ENCODE data around the gene HVCN1.
"Not testable (repeated sequence)": the region's sequence is repeated elsewhere in the genome, so short reads cannot be mapped to it uniquely, and the experiment has no call there.

HVCN1 gene

GRCh38 chr12:110661337-110661972, 27.5 kb downstream of the HVCN1 start:
- DNase-seq = no peak

DNA sequence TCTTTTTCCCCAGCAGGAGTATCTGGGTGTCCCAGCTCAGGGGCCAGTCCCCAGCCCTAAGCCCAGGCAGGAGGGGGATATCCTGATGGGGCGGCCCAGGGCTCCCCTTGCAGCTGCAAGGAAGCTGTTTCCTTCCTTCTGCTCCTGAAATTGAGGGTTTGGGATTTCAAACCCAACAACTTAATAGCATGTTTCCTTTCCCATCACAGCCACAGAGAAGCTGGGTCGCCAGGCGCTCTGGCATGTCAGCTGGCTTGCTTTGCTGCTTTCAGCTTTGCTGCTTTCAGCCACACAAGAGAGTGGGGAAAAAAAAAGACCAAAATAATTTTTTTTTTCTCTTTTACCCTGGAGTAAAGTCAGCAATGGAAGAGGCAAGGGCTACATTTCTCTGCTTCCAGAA, 30.0 kb downstream of the HVCN1 start:
- no peak for DNase-seq

GRCh38 chr12:110658242-110658641, 30.7 kb downstream of the HVCN1 start:
- no peak for DNase-seq

- DNase-seq = no peak
These were observed 31.2 kb downstream of the HVCN1 start for GRCh38 chr12:110657747-110658146.

DNA sequence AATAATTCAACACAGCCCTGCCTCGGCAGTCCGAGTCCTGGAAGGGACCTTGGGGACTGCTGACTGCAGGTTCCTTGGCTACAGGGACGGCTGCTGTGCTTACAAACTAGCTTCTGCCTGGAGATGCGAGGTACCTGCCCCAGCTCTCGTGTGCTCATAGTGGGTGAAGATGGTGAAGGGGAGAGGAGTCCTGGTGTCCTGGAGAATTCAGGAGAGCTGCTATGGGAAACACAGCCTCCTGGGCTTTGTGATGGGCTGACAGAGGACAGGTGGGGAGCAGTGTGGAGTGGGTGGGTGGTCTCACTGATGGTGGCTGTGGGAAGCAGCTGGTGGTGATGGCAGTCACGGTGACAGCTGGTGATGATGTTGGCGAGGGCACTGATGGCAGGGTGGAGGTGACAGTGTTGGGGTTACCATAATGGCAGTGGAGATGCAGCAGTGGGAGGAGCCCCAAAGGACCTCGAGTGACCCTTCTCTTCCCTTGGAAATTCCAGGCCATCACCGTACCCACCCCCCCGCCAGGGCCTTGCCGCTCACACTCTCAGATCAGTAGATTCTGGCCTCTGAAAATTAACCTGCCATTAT, 32.8 kb downstream of the HVCN1 start:
- peak; percentile 49 for DNase-seq

GRCh38 chr12:110654238-110654637, 34.7 kb downstream of the HVCN1 start:
- DNase-seq = not testable (repeated sequence)

DNA sequence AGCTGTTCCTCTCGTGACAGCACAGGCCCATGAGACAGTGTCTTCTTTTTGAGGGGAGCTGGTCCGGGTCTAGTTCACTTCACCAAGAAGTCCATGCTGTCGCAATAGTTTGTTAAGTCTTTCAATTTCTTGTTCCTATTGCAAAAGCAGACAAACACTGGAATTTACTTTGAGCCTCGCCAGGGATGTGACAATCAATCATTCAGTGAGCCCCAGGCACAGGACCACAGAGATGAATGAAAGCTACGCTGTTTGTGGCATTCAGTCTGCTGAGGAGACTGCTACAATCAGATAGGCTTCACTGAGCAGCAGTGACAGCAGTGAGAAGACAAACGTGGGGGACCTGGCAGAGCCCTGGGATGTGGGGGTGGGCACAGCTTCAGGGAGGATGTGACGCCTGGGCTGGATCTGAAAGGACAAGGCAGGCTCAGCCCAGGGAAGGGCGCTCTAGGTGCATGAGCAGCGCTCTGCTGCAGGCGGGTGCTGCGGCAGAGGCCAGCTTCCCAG, 39.5 kb downstream of the HVCN1 start:
- DNase-seq = no peak

GRCh38 chr12:110647631-110648040, 41.3 kb downstream of the HVCN1 start:
- no peak for DNase-seq

- peak; percentile 53 for DNase-seq
These were observed 47.4 kb downstream of the HVCN1 start for GRCh38 chr12:110641521-110641920.

DNA sequence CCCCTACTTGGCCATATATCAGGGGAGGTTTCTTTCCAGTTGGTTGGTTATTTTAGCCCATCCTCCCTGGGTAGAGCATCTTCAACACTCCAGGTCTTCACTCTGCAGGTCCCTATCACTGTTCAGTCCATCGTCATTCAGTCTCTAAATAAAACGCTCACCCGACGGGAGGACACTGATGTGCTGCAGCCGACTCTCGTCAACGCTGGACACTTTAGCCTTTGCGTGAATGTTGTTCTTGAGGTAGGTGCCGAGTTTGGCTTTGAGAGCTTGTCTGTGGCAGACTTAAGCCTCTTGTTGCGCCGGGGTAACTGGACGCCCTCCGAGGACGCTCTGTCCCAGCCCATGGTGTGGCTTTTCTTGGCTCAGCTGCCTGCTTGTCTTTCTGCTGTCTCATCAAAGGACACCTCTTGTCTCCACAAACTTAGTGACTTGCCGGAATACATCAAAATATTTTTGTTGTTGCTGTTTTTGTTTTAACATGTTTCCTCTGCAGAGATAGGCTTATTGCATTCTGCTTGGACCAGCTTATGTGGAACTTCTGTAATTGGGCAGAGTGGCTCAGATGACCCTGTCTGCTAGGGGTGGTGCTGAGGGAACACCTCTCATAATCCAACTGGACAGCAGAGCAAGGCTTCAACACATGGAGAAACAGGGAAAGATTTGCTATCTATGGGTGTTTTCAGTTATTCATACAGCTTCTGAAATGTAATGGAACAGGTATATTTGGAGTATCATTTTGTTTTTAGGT, 48.5 kb downstream of the HVCN1 start:
- no peak for DNase-seq

DNA sequence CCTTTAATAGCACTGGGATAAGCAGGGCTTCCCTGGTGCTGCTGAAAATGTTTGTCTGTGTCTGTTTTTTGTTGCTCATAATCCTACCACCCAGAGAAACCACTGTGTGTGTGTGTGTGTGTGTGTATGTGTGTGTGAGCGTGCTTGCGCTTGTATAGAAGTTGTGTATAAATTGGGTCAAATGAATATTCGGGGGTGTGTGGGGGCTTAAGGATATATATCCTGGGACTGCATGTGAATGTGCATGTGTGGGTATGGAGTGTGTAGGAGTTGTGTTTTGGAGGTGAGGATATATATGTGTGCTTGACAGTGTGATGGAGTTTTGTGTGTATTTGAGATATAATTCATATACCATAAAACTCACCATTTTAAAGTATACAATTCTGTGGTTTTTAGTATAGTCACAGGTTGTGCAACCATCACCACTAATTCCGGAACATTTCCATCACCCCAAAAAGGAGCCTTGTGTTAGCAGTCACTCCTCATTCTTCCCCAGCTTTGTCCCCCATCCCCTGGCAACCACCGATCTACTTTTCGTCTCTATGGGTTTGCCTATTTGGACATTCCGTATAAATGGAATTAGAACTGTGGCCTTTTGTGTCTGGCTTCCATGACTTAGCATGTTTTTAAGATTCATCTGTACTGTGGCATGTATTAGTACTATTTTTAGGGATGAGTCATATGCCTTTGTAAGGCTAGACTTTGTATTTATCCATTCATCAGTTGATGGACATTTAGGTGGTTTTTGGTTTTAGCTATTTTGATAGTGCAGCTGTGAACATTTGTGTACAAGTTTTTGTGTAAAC, 49.4 kb downstream of the HVCN1 start:
- DNase-seq = no peak

GRCh38 chr12:110638796-110639195, 50.1 kb downstream of the HVCN1 start:
- no peak for DNase-seq

DNA sequence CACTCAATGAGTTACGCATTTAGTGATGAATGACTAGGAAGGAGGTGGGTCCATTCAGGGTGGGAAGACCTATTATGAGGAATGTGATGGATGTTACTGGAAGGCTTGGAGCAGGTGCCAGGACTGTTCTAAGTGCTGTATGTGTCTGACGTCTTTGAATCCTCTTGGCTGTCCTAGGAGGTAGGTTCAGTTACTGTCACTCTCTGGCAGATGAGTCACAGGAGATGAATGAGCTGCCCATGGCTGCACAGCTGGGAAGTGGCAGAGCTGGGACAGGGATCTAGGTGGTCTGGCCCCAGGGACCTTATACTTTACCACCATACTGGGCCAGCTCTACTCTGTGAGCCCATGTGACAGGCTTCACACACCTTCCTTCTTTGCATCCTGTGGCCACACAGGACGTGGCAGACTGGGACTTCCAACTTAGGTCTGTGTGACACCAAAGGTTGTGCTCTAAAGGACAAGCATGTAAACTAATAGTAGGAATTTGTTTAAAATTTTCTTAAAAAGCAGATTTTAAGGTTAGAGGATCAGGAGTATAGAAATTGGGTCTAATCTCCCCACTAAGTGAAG, 51.0 kb downstream of the HVCN1 start:
- no peak for DNase-seq

DNA sequence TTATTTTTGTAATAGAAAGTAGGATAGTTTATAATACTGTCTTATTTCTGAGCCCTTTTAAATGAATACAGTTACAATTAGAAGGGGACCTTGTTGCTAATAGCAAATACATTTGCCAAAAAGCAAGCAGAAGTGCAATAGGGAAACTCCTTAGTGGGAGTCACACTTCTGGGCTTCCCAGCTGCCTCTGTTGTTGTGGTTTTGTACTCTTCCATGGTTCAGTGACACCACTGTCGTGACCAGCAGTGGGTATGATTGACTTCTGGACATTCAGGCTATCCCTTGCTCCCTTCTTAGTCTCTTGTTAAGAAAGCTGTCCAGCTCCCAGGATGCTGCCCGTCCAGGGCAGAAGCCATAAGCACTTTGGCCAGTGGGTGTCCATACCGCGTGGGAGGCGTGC, 52.4 kb downstream of the HVCN1 start:
- no peak for DNase-seq

- DNase-seq = no peak
These were observed 53.9 kb downstream of the HVCN1 start for GRCh38 chr12:110635055-110635454.

DNA sequence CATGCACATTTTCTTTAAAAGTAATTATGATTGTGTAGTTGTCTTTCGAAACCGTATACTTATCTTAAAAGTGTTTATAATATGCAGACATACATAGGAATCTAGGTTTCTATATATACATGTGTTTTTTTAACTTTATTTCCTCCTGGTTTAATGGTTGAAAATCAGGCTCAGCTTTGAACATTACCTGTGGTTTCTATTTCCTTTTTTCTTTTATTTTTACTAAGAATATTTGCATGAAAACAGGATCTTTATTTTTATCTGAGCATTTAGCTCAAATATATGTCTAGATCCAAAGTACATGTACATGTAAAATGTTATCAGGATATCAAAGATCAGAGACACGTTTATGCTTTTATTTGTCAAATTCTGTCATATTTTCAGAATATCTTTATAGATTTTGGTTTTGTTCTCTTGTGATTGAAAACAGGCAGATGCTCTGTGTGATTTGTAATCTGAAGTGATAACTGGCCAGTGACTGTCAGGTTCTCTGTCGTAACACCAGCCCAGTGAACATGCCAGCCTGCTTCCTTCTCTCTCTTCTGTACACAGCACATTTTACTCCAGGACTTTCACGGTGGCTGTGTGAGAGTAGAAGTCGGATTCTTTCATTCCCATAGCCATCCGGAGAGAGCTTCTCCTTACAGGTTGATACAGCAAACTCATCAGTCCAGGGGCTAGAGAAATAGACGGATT, 61.3 kb downstream of the HVCN1 start:
- DNase-seq = no peak

DNA sequence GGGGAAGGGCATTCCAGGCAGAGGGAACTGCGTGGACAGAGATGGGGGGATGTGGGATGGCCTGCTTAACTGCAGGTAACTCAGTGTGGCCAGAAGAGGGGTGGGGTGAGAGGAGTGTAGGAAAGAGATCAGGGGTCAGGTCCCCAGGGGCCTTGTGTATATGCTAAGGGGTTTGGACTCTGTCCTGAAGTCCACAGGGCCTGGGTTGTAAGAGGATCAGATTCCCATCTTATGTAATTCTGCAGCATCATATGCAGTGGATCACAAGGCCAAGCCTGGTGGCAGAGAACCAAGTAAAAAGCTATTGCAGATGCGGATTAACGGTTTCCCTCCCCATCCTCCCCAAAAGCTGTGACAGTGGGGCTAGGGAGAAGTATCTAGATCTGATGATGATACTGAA, 66.3 kb downstream of the HVCN1 start:
- DNase-seq = no peak

DNA sequence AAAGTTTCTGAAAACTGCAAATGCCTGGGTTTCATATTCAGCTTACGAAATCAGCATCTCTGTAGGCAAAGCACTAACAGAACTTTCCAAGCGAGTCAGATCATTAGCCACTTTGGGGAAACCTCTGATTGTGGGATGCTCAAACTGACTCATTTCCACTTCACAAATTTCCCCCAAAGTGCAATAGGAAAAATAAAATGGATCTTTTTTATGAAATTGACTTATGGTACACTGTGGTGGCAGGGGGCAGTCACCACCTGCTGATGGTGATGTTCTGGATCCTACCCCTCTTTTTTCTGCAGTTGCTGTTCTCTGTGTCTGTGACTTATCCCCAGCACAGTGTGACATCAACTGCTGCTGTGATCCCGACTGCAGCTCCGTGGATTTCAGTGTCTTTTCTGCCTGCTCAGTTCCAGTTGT, 69.4 kb downstream of the HVCN1 start:
- DNase-seq = no peak

- no peak for DNase-seq
These were observed 72.3 kb downstream of the HVCN1 start for GRCh38 chr12:110616471-110617115.

DNA sequence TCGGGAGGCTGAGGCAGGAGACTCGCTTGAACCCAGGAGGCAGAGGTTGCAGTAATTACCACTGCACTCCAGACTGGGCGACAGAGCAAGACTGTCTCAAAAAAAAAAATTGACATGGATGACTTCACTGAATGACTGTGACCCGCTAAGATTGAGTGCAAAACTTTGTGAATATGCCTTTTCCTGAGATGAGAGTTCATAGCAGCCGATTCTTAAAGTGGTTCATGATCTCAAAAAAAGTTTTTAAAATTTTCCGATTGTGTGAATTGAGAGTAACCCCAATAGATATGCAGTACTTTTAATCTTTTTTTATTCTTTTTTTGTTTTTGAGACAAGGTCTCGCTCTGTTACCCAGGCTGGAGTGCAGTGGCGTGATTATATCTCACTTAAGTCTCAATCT, 73.7 kb downstream of the HVCN1 start:
- no peak for DNase-seq

- DNase-seq = peak; percentile 95
These were observed 74.9 kb downstream of the HVCN1 start, which contains the start of gene TCTN1 for GRCh38 chr12:110613771-110614684. TCTN1 (plus strand) TSS chr12:110614129; CDS start chr12:110614183, 54 bp downstream.
